B cell (primary cell): ENCODE measurements around the gene CDC25A. TPM values are rescaled to one million over a fixed set of nuclear protein-coding genes. Genes with fewer than 3 reads are reported as not detected.

Experiments used
- ATAC-seq: fragments of 200-7000 bp; cut with Tn5 transposase; one replicate; pipeline ENCODE4 v1.10.0; 2021; ENCODE audit warnings: low read depth, mild to moderate bottlenecking, moderate number of reproducible peaks, moderate library complexity
- CTCF ChIA-PET: fragments of 350-600 bp; sonication (Branson Sonifier 250); formaldehyde crosslinking; loops from one replicate; lab custom pipeline; 2021; ENCODE audit warnings: antibody characterized with exemption, inconsistent platforms; lab: Charles Lee
- POLR2A ChIA-PET: fragments of 350-600 bp; sonication (Branson Sonifier 250); formaldehyde crosslinking; loops from one replicate; lab custom pipeline; 2021; ENCODE audit warnings: antibody characterized with exemption; lab: Charles Lee
- DNase-seq: peaks from one replicate; pipeline ENCODE4 v3.0.0; 2013
- H2AFZ ChIP-seq: 2 replicates; pipeline ENCODE4 v1.6.1; 2012; ENCODE audit warnings: mild to moderate bottlenecking, low read depth, low read length; ENCODE audit not compliant: insufficient read depth, poor library complexity, severe bottlenecking
- H3K27ac ChIP-seq, 2 donors: 1 replicate in 1 of 2; 2 replicates in 1 of 2; pipeline ENCODE4 v1.5.1; 2012 to 2013; ENCODE audit warnings: low read length in 2 of 2, mild to moderate bottlenecking in 2 of 2, moderate library complexity in 1 of 2
- H3K27me3 ChIP-seq, 4 experiments: fragments of 200-600 bp in 1 of 4; sonication (generic) in 1 of 4; replicated peaks in 1 of 4; 1 replicate in 2 of 4; 2 replicates in 2 of 4; pipeline versions ENCODE4 v1.6.1 to v1.7.0; 2013 to 2016; ENCODE audit warnings: low read length in 3 of 4, mild to moderate bottlenecking in 2 of 4, mixed read lengths in 1 of 4, moderate library complexity in 1 of 4; ENCODE audit not compliant: insufficient read depth in 4 of 4, control insufficient read depth in 3 of 4; ENCODE audit errors: control extremely low read depth in 1 of 4
- H3K36me3 ChIP-seq, 2 experiments: replicated peaks in 1 of 2; 1 replicate in 1 of 2; 2 replicates in 1 of 2; pipeline versions ENCODE4 v1.6.1 to v1.7.1; 2013; ENCODE audit warnings: low read length in 1 of 2; ENCODE audit not compliant: insufficient read depth in 2 of 2, control insufficient read depth in 1 of 2; ENCODE audit errors: control extremely low read depth in 1 of 2, extremely low read depth in 1 of 2
- H3K4me1 ChIP-seq, 2 donors: fragments of 200-600 bp in 1 of 2; sonication (generic) in 1 of 2; 1 replicate in 1 of 2; 2 replicates in 1 of 2; pipeline versions ENCODE4 v1.5.1 to v1.6.1; 2013 to 2017; ENCODE audit warnings: low read length in 2 of 2; ENCODE audit not compliant: control insufficient read depth in 2 of 2, insufficient read depth in 2 of 2
- H3K4me2 ChIP-seq: replicated peaks from 2 replicates; pipeline ENCODE3; 2012; ENCODE audit warnings: mild to moderate bottlenecking, low read depth, low read length; ENCODE audit not compliant: poor library complexity, severe bottlenecking
- H3K4me3 ChIP-seq, 5 experiments: fragments of 200-600 bp in 1 of 5; sonication (generic) in 1 of 5; 1 replicate in 3 of 5; 2 replicates in 2 of 5; pipeline versions ENCODE4 v1.5.1 to v1.7.0; 2011 to 2016; ENCODE audit warnings: low read length in 4 of 5, mild to moderate bottlenecking in 4 of 5, low read depth in 2 of 5, control low read depth in 1 of 5, moderate library complexity in 1 of 5; ENCODE audit not compliant: insufficient read depth in 1 of 5; ENCODE audit errors: control extremely low read depth in 1 of 5, extremely low read depth in 1 of 5
- H3K79me2 ChIP-seq: fragments of 200-600 bp; sonication (generic); one replicate; pipeline ENCODE4 v1.6.0; 2016; ENCODE audit warnings: low read length; ENCODE audit not compliant: control insufficient read depth, insufficient read depth
- H3K9ac ChIP-seq: fragments of 200-600 bp; sonication (generic); 2 replicates; pipeline ENCODE4 v1.6.1; 2017; ENCODE audit warnings: mild to moderate bottlenecking, low read length, moderate library complexity
- H3K9me3 ChIP-seq, 3 donors: one replicate each; pipeline versions ENCODE4 v1.6.1 to v1.7.1; 2013; ENCODE audit warnings: low read length in 2 of 3; ENCODE audit not compliant: control insufficient read depth in 2 of 3, insufficient read depth in 1 of 3; ENCODE audit errors: control extremely low read depth in 1 of 3
- H4K20me1 ChIP-seq: 2 replicates; pipeline ENCODE4 v1.6.0; 2012; ENCODE audit warnings: mild to moderate bottlenecking, low read length; ENCODE audit not compliant: insufficient read depth, control insufficient read depth, poor library complexity, severe bottlenecking
- H3K27ac Mint-ChIP-seq: one replicate; pipeline ENCODE4 v1.8.0; 2021; ENCODE audit warnings: mixed read lengths
- H3K27me3 Mint-ChIP-seq: one replicate; pipeline ENCODE4 v1.8.0; 2021; ENCODE audit warnings: mixed read lengths
- H3K4me1 Mint-ChIP-seq: one replicate; pipeline ENCODE4 v1.8.0; 2021; ENCODE audit warnings: mixed read lengths
- H3K4me3 Mint-ChIP-seq: one replicate; pipeline ENCODE4 v1.8.0; 2021; ENCODE audit warnings: mixed read lengths
- H3K9me3 Mint-ChIP-seq: one replicate; pipeline ENCODE4 v1.8.0; 2022; ENCODE audit warnings: mixed read lengths; ENCODE audit not compliant: insufficient read depth
- EZH2 ChIP-seq: IDR thresholded peaks from 2 replicates; pipeline ENCODE4 v1.6.1; 2012; ENCODE audit warnings: borderline replicate concordance, low read depth, mild to moderate bottlenecking, moderate library complexity, low read length; ENCODE audit not compliant: insufficient read depth, poor library complexity, severe bottlenecking
- WGBS: methylation state at CpG from one replicate; pipeline ENCODE4 v1.1.5; 2013; ENCODE audit warnings: missing lambda C conversion rate; ENCODE audit not compliant: insufficient coverage; 5-methylcytosine and 5-hydroxymethylcytosine counted together
- intact Hi-C: fragments of 100-400 bp; cut with micrococcal nuclease; formaldehyde crosslinking; loops from one replicate; pipeline ENCODE4 v1.10.0; 2022
- polyA plus RNA-seq: library from polyadenylated mRNA; depleted of rRNA; stranded (reverse); fragments of >200 nt; gene quantifications from 2 replicates; pipeline ENCODE4 v1.2.3, GENCODE V29; 2012
- total RNA-seq, 2 donors: library from RNA; stranded (reverse); fragments of 120-200 nt in 1 of 2; gene quantifications; 1 replicate in 1 of 2; 2 replicates in 1 of 2; pipeline versions ENCODE4 v1.2.3 to v1.2.4, GENCODE V29; 2013 to 2022
- TF ChIP-seq, protein P1 (sequence below): fragments of 200-600 bp; IDR thresholded peaks from one replicate; pipeline ENCODE4 v1.8.0; 2022; ENCODE audit warnings: antibody characterized with exemption, mild to moderate bottlenecking

CDC25A gene
- total and polyA plus RNA-seq, 2 donors (not counting 1 experiment from before 2014, with no cell fraction given): 0.07 to 0.27 TPM

DNA sequence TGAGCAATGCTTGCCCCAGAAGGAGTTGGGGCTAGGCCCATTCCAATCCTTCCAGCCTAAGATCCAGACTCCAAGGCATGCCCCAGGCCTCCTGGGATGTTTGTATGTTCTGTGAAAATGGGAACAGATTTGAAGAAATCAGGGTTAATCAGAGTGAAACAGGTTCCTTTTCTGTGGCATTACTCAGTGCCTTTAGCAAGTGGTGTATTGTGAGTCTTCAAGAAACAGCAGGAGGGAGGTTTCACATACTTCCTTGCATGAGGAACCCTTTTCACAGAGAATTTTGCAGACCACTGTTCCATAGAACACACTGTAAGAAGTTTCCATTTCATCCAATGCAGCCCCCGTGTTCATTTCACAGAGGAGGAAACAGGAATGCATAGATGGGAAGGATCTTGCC is 8.4 kb upstream of the CDC25A start:
- peaks cover 0 to 2% (median 0%) of the 10 kb centered on the region in 4 experiments for H3K27me3 ChIP-seq
- no peak overlapping the region for H3K9ac ChIP-seq
- H3K4me2 ChIP-seq: no peak overlapping the region
- no peak overlapping the region for H3K4me3 ChIP-seq
- peaks cover 5 to 7% of the 10 kb centered on the region in 2 donors for H3K4me1 ChIP-seq
- TF ChIP-seq, protein P1, sequence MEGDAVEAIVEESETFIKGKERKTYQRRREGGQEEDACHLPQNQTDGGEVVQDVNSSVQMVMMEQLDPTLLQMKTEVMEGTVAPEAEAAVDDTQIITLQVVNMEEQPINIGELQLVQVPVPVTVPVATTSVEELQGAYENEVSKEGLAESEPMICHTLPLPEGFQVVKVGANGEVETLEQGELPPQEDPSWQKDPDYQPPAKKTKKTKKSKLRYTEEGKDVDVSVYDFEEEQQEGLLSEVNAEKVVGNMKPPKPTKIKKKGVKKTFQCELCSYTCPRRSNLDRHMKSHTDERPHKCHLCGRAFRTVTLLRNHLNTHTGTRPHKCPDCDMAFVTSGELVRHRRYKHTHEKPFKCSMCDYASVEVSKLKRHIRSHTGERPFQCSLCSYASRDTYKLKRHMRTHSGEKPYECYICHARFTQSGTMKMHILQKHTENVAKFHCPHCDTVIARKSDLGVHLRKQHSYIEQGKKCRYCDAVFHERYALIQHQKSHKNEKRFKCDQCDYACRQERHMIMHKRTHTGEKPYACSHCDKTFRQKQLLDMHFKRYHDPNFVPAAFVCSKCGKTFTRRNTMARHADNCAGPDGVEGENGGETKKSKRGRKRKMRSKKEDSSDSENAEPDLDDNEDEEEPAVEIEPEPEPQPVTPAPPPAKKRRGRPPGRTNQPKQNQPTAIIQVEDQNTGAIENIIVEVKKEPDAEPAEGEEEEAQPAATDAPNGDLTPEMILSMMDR: no peak
- WGBS: no CpG with 5 or more reads among the region's 1 CpG
- H4K20me1 ChIP-seq: no peaks in the 10 kb centered on the region
- Mint-ChIP-seq H3K27me3 (no peaks in the 10 kb centered on the region), H3K9me3 (no peaks in the 10 kb centered on the region), H3K4me3 (no peak overlapping the region), H3K27ac (no peak overlapping the region), H3K4me1 (peaks cover 5% of the 10 kb centered on the region)
- no peaks in the 10 kb centered on the region for H3K79me2 ChIP-seq
- H3K27ac ChIP-seq: no peak overlapping the region
- DNase-seq: no peak
- ChIA-PET POLR2A (no interaction called here), CTCF (no interaction called here)
- no peaks in the 10 kb centered on the region for H3K9me3 ChIP-seq
- no peak for ATAC-seq
- H3K36me3 ChIP-seq: no peaks in the 10 kb centered on the region
- no peak overlapping the region for H2AFZ ChIP-seq
- intact Hi-C loops: no loop called here

DNA sequence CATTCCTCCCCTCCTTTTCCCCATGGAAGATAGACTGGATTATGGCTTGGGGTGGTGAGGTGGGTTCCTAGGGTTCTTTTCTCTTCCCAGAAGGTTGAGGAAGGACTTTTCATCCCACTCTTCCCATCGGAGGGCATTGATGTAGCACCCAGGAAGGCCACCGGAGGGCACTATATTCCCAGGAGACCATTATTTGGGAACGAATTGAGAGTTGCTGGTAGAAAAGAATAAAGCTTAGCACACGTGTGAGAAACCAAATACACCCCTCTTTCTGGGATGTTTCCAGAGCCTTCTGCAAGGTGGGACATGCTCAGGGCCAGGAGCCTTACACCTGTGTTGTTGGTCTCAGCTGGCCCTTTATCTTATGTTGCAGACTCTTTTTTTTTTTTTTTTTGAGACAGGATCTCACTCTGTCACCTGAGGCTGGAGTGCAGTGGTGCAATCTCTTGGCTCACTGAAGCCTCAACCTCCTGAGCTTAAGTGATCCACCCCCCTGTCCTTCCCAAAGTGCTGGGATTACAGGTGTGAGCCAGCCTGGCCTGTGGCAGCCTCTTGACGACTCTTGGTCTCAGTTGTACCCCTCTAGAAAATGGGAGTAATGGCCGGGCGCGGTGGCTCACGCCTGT is 6.3 kb upstream of the CDC25A start:
- H3K27ac ChIP-seq: no peak overlapping the region
- peaks cover 0 to 2% (median 0%) of the 10 kb centered on the region in 4 experiments for H3K27me3 ChIP-seq
- no peak overlapping the region for H3K4me3 ChIP-seq
- H3K79me2 ChIP-seq: no peaks in the 10 kb centered on the region
- Mint-ChIP-seq H3K4me1 (peaks cover 5% of the 10 kb centered on the region), H3K9me3 (no peaks in the 10 kb centered on the region), H3K27ac (no peak overlapping the region), H3K4me3 (no peak overlapping the region), H3K27me3 (no peaks in the 10 kb centered on the region)
- no peaks in the 10 kb centered on the region for H4K20me1 ChIP-seq
- no peaks in the 10 kb centered on the region for H3K9me3 ChIP-seq
- H3K36me3 ChIP-seq: no peaks in the 10 kb centered on the region
- H3K9ac ChIP-seq: no peak overlapping the region
- DNase-seq: peak; percentile 62
- ATAC-seq: peak; percentile 51
- no peak overlapping the region for H2AFZ ChIP-seq
- intact Hi-C loops: no loop called here
- peaks cover 5 to 7% of the 10 kb centered on the region in 2 donors for H3K4me1 ChIP-seq
- 100% methylated on average over 3 of the region's 9 CpGs for WGBS
- ChIA-PET CTCF (interaction anchor here (0.6 to 1.8 kb wide), 9 partner anchors 17 to 242 kb away, joined by 3 to 14 read pairs (median 4); partner anchors contain the start of gene ZNF589), POLR2A (interaction anchor here (0.7 to 0.9 kb wide), 2 partner anchors 9 to 235 kb away, joined by 3 to 7 read pairs; no protein-coding TSS in a partner anchor)
- TF ChIP-seq, protein P1: peak; percentile 41
- TF ChIP-seq EZH2: no peak
- peak overlapping the region; percentile 14 for H3K4me2 ChIP-seq
